PFSK-1 (cell line): Measurements from ENCODE around the gene KIAA1958.

Experiments used
- POLR2AphosphoS5 ChIP-seq: IDR thresholded peaks from 2 replicates; pipeline ENCODE4 v1.6.1; 2012; ENCODE audit warnings: low read depth, mild to moderate bottlenecking, control low read depth, low read length, moderate library complexity
- REST ChIP-seq, 2 experiments: IDR thresholded peaks; 2 replicates each; pipeline versions ENCODE4 v1.6.1 to v1.8.0; 2011 to 2012; ENCODE audit warnings: low read depth in 2 of 2, low read length in 2 of 2, control low read depth in 1 of 2, inconsistent platforms in 1 of 2, mild to moderate bottlenecking in 1 of 2, moderate library complexity in 1 of 2; ENCODE audit not compliant: insufficient read depth in 1 of 2
- TAF1 ChIP-seq: IDR thresholded peaks from 2 replicates; pipeline ENCODE4 v1.6.1; 2012; ENCODE audit warnings: low read length, control low read depth, borderline replicate concordance; ENCODE audit not compliant: insufficient read depth

- no peak for TF ChIP-seq POLR2AphosphoS5
- no peak for TF ChIP-seq REST (IDR thresholded peaks at IDR 0.05; ENCODE audit: insufficient read depth in 1 of 2, low read depth in 2 of 2, low read length in 2 of 2)
- TF ChIP-seq TAF1: no peak
These were observed 9.6 kb downstream of the KIAA1958 start for GRCh38 chr9:112496074-112496722.
